CD4-positive, alpha-beta T cell (primary cell): ENCODE results near the gene TPSB2. TPM values are rescaled to one million over a fixed set of nuclear protein-coding genes. Genes with fewer than 3 reads are reported as not detected.

Source experiments
- ATAC-seq: fragments of 200-7000 bp; cut with Tn5 transposase; one replicate; pipeline ENCODE4 v1.10.0; 2022; ENCODE audit warnings: mild to moderate bottlenecking; ENCODE audit not compliant: poor library complexity
- CTCF ChIA-PET: fragments of 350-600 bp; sonication (Branson Sonifier 250); formaldehyde crosslinking; loops from one replicate; lab custom pipeline; 2021; ENCODE audit warnings: antibody characterized with exemption, inconsistent platforms; lab: Charles Lee
- POLR2A ChIA-PET: fragments of 350-600 bp; sonication (Branson Sonifier 250); formaldehyde crosslinking; loops from one replicate; lab custom pipeline; 2021; ENCODE audit warnings: antibody characterized with exemption, inconsistent platforms; lab: Charles Lee
- DNase-seq, 14 experiments: peaks; one replicate each; pipeline ENCODE4 v3.0.0-alpha.2; 2013 to 2020; ENCODE audit warnings: mixed read lengths in 2 of 14
- H3K27ac ChIP-seq, 2 donors: one replicate each; pipeline versions ENCODE4 v1.5.1 to v1.7.0; 2013; ENCODE audit warnings: low read length in 2 of 2, low read depth in 1 of 2, mild to moderate bottlenecking in 1 of 2
- H3K27me3 ChIP-seq, 2 experiments: 1 replicate in 1 of 2; 2 replicates in 1 of 2; pipeline versions ENCODE4 v1.6.1 to v1.7.0; 2013; ENCODE audit warnings: low read length in 2 of 2, control low read depth in 1 of 2, mild to moderate bottlenecking in 1 of 2, moderate library complexity in 1 of 2; ENCODE audit not compliant: insufficient read depth in 2 of 2, control insufficient read depth in 1 of 2
- H3K36me3 ChIP-seq: one replicate; pipeline ENCODE4 v1.6.1; 2013; ENCODE audit warnings: low read length, control low read depth; ENCODE audit not compliant: insufficient read depth
- H3K4me1 ChIP-seq: one replicate; pipeline ENCODE4 v1.6.1; 2013; ENCODE audit warnings: low read length, control low read depth; ENCODE audit not compliant: insufficient read depth
- H3K4me3 ChIP-seq: one replicate; pipeline ENCODE4 v1.5.1; 2013; ENCODE audit warnings: mild to moderate bottlenecking, low read length, moderate library complexity
- H3K9me3 ChIP-seq, 2 experiments: 1 replicate in 1 of 2; 2 replicates in 1 of 2; pipeline versions ENCODE4 v1.6.1 to v1.7.0; 2013; ENCODE audit warnings: low read length in 2 of 2, mild to moderate bottlenecking in 2 of 2, control low read depth in 1 of 2, moderate library complexity in 1 of 2; ENCODE audit not compliant: control insufficient read depth in 1 of 2, insufficient read depth in 1 of 2
- H3K27ac Mint-ChIP-seq: one replicate; pipeline ENCODE4 v1.8.0; 2020; ENCODE audit warnings: mixed read lengths
- H3K27me3 Mint-ChIP-seq: one replicate; pipeline ENCODE4 v1.8.0; 2021; ENCODE audit warnings: mixed read lengths
- H3K36me3 Mint-ChIP-seq: one replicate; pipeline ENCODE4 v1.8.0; 2021; ENCODE audit warnings: low read depth, mixed read lengths
- H3K4me1 Mint-ChIP-seq: one replicate; pipeline ENCODE4 v1.8.0; 2021; ENCODE audit warnings: low read depth, mixed read lengths
- H3K4me3 Mint-ChIP-seq: one replicate; pipeline ENCODE4 v1.8.0; 2020; ENCODE audit warnings: mild to moderate bottlenecking, mixed read lengths
- H3K9me3 Mint-ChIP-seq: one replicate; pipeline ENCODE4 v1.8.0; 2020; ENCODE audit warnings: mixed read lengths
- CTCF ChIP-seq: fragments of 200-600 bp; IDR thresholded peaks from one replicate; pipeline ENCODE4 v1.8.0; 2022; ENCODE audit warnings: antibody characterized with exemption, mild to moderate bottlenecking
- intact Hi-C, 2 experiments: fragments of 100-400 bp; cut with DNase I in 1 of 2; cut with micrococcal nuclease in 1 of 2; formaldehyde crosslinking; loops; one replicate each; pipeline versions ENCODE4 v1.15.1 to v1.9.0; 2023 to 2025; cut with DNase I, micrococcal nuclease
- total RNA-seq, 174 experiments: library from RNA in 2 of 174; stranded (reverse) in 2 of 174; gene quantifications; one replicate each; pipeline ENCODE4 v1.2.3 and lab custom pipeline; 2021 to 2026

TPSB2 gene
- total RNA-seq, 2 experiments from 2014 or later: not detected

DNA sequence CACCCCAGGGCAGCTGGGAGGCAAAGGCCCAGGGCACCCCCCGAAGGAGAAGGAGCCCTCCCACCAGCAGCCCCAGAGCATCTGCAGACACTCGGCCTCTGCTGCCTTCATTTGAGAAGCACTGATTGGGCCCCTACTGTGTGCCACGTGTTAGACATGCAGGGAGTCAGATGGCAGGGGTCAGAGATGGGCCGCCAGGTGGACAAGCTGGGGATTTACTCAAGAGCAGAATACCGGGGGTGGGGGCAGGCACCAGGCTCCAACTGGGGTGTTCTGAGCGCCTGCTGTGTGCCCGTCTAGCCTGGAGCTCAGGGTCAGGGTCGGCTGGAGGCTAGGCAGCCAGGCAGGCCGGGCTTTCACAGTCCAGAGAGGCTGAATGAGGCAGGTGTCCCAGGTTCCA, 23.7 kb downstream of the TPSB2 start:
- H3K27me3 Mint-ChIP-seq: no peaks in the 10 kb centered on the region
- Histone ChIP-seq H3K36me3 (no peaks in the 10 kb centered on the region), H3K27me3 (no peaks in the 10 kb centered on the region), H3K4me1 (peaks cover 16% of the 10 kb centered on the region), H3K4me3 (no peak overlapping the region), H3K9me3 (peaks cover 0 to 10% of the 10 kb centered on the region in 2 experiments), H3K27ac (no peak overlapping the region)
- no peaks in the 10 kb centered on the region for H3K9me3 Mint-ChIP-seq
- peaks cover 5% of the 10 kb centered on the region for H3K4me1 Mint-ChIP-seq
- DNase-seq (no peak), ATAC-seq (no peak)
- no peak overlapping the region for H3K4me3 Mint-ChIP-seq
- no peak for TF ChIP-seq CTCF
- ChIA-PET POLR2A (no interaction called here), CTCF (no interaction called here)
- no peak overlapping the region for H3K27ac Mint-ChIP-seq
- intact Hi-C loops: no loop called here
- no peaks in the 10 kb centered on the region for H3K36me3 Mint-ChIP-seq

DNA sequence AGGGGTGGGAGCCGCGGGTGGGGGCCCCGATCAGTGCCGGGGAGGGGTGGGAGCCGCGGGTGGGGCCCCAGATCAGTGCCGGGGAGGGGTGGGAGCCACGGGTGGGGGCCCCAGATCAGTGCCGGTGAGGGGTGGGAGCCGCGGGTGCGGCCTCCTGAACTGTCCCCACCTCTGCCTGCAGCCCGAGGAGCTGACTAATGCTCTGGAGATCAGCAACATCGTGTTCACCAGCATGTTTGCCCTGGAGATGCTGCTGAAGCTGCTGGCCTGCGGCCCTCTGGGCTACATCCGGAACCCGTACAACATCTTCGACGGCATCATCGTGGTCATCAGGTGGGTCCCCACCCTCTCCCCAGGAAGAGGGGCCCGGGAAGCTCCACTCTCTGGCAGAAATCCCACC, 25.1 kb downstream of the TPSB2 start:
- TF ChIP-seq CTCF: no peak
- ChIA-PET CTCF (no interaction called here), POLR2A (no interaction called here)
- Mint-ChIP-seq H3K27me3 (no peaks in the 10 kb centered on the region), H3K4me3 (no peak overlapping the region), H3K9me3 (no peaks in the 10 kb centered on the region), H3K4me1 (peaks cover 5% of the 10 kb centered on the region), H3K36me3 (no peaks in the 10 kb centered on the region), H3K27ac (no peak overlapping the region)
- intact Hi-C loops: no loop called here
- peaks cover 16% of the 10 kb centered on the region for H3K4me1 ChIP-seq
- DNase-seq (no peak), ATAC-seq (no peak)
- peaks cover 0 to 12% of the 10 kb centered on the region in 2 experiments for H3K9me3 ChIP-seq
- H3K27ac ChIP-seq: no peak overlapping the region
- H3K4me3 ChIP-seq: no peak overlapping the region
- H3K27me3 ChIP-seq: no peaks in the 10 kb centered on the region
- no peaks in the 10 kb centered on the region for H3K36me3 ChIP-seq

DNA sequence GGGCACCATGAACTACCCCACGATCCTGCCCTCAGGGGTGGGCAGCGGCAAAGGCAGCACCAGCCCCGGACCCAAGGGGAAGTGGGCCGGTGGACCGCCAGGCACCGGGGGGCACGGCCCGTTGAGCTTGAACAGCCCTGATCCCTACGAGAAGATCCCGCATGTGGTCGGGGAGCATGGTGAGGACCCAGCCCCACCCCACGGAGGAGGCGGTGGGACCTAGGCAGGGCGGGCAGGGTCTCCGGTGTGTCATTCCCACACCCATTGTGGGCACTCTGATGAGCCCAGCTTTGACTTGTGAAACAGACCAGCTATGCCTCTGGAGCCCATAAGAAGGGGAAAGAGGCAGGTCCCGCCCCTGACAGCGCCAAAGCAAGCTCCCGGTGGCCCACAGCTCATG, 27.7 kb downstream of the TPSB2 start:
- TF ChIP-seq CTCF: no peak
- no peaks in the 10 kb centered on the region for H3K36me3 Mint-ChIP-seq
- H3K4me1 Mint-ChIP-seq: no peaks in the 10 kb centered on the region
- no peak overlapping the region for H3K27ac ChIP-seq
- H3K9me3 ChIP-seq: peaks cover 0 to 18% of the 10 kb centered on the region in 2 experiments
- peaks cover 3% of the 10 kb centered on the region for H3K9me3 Mint-ChIP-seq
- no peaks in the 10 kb centered on the region for H3K27me3 ChIP-seq
- H3K4me1 ChIP-seq: no peaks in the 10 kb centered on the region
- no peak overlapping the region for H3K4me3 Mint-ChIP-seq
- no peak for ATAC-seq
- no peak overlapping the region for H3K27ac Mint-ChIP-seq
- no peaks in the 10 kb centered on the region for H3K27me3 Mint-ChIP-seq
- H3K36me3 ChIP-seq: no peaks in the 10 kb centered on the region
- ChIA-PET CTCF (no interaction called here), POLR2A (no interaction called here)
- H3K4me3 ChIP-seq: no peak overlapping the region
- no peak for DNase-seq
- intact Hi-C loops: no loop called here
